Stimulated activated CD4-positive, alpha-beta T cell treated with anti-CD3 and anti-CD28 coated beads, Interleukin-15, amount 100 ng/mL, for 24 hours (primary cell): Measurements from ENCODE around the gene ZRANB3.
"Not testable (repeated sequence)": the region's sequence is repeated elsewhere in the genome, so short reads cannot be mapped to it uniquely, and the experiment has no call there.

Experiments used
- DNase-seq: peaks from one replicate; pipeline ENCODE4 v3.0.0-alpha.2; 2020

ZRANB3 gene

GRCh38 chr2:135121016-135121657, 409.9 kb downstream of the ZRANB3 start:
- no peak for DNase-seq

DNA sequence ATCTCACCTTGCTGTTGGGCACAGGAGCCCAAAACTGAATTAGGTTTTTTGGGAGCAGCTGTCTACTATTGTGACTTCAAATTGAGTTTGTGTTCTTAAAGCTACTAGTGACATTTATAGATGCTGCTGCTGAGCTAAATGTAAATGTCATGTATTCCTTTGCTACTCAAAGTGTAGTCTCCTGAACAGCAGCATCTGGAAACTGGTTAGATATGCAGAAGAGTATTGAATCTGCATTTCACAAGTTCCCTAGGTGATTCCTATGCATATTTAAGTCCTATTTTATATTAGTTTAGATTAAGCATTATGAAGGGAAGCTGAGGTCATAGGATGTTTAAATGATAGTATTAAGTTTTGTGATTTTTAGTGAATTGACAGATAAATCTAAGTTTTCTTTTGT, 411.4 kb downstream of the ZRANB3 start:
- DNase-seq: no peak

DNA sequence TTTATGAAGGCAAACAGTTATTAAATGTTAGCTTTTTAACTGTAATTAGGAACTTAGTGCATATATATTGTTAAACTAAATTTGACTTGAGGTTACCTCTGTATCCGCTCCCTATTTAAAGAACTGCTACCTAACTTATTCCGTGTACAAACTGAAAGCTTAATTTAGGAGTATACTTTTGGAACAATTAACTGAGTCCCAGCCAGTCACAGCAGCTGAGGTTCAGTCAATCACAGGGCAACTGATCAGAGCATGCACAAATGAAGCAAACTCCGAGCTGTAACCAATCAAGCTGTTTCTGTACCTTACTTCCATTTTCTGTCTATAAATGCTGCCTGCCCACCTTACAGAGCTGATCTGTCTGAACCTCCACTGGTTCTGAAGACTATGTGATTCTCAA, 417.7 kb downstream of the ZRANB3 start:
- no peak for DNase-seq

- DNase-seq: not testable (repeated sequence)
Observed at GRCh38 chr2:135105513-135106316, 425.3 kb downstream of the ZRANB3 start.

- no peak for DNase-seq
Observed at GRCh38 chr2:135103843-135104242, 427.2 kb downstream of the ZRANB3 start.

DNA sequence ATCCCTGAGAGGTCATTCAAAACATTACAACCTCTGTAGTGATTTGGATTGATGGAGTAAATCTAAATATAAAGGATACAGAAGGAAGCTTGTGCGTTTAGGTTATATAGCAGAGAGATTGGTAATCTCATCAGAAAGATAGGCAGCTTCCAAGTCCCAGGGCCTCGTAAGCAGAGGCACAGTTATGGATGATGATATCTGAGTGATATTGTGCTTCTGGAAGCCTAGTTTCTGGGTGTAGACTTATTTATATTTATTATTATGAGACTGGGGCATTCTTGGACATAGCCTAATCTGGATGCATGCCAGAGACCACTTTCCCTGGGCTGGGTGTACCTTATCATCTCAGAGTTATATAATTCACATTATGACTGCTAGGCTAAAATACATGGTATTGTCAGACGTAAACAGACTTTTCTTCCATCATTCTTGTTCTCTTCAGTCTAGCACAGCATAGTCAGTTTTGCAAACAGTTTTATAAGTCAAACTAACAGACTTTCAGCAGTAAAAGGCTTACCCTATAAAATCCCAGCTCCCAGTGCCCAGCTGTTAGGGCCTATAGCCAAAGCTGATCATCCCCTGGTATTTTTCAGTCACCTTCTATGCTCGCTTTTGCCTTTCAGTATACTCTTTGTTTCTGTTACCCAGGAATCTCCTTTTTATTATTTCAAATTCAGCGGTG, 431.1 kb downstream of the ZRANB3 start:
- DNase-seq: no peak

- DNase-seq: no peak
Observed at GRCh38 chr2:135097532-135098231, 433.3 kb downstream of the ZRANB3 start.

- no peak for DNase-seq
Observed at GRCh38 chr2:135096665-135097446, 434.2 kb downstream of the ZRANB3 start.

DNA sequence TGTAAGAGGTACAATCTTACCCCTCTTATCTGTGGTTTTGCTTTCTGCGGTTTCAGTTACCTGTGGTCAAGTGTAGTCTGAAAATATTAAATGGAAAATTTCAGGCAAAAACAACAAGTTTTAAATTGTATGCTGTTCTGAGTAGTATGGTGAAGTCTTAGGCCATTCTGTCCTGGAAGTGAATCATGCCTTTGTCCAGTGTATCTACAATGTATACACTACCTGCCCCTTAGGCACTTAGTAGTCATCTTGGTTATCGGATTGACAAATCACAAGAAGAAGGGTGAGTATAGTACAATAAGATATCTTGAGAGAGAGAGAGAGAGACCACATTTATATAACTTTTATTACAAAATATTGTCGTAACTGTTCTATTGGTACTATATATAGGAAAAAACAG, 435.4 kb downstream of the ZRANB3 start:
- no peak for DNase-seq

DNA sequence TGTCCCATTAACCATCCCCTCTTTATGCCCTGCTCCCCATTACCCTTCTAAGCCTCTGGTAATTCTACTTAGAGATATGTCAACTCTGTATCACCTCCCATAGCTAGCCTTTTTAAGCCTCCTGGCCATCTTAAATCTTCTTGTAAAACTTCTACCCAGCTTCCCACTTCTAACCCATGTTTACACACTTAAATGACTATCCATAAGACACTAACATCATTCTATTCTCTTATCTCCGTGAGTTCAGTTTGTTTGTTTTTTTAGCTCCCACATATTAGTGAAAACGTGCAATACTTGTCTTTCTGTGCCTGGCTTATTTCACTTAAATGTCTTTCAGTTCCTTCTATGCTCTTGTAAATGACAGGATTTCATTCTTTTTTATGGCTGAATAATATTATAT, 436.5 kb downstream of the ZRANB3 start:
- DNase-seq: no peak

DNA sequence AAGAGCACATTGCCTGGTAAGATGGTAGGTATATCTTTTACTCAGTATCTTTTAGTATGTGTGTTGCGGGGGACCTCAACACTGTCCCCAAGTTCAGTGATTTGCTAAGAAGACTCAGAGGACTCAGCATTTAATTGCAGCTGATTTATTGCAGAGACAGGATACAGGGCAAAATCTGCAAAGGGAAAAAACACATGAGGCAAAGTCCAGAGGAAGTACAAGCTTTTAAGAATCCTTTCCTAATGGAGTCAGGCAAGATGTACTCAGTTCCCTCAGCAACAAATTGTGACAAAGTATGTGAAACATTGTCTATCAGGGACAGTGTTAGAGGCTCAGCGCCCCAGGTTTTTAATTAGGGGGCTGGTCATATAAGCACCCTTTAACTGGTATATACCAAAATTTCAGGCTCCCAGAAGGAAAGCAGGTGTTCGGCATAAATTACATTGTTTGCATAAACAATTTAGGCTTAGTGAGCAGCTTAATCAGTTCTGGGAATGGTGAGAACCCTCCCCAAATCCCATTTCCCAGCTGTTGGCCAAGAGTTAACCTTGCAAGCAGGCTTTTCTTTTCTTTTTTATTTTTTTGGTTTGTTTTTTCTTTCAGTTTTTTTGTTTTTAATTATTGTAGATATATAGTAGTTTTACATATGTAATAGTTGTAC, 437.2 kb downstream of the ZRANB3 start:
- DNase-seq: no peak

GRCh38 chr2:135093193-135093592, 437.8 kb downstream of the ZRANB3 start:
- DNase-seq: no peak

- DNase-seq: no peak
Observed at GRCh38 chr2:135091681-135092080, 439.3 kb downstream of the ZRANB3 start.

- not testable (repeated sequence) for DNase-seq
Observed at GRCh38 chr2:135089597-135089996, 441.4 kb downstream of the ZRANB3 start.
